Large intestine (tissue), 3 donors: ENCODE results near the gene DNAJB1. TPM values are rescaled to one million over a fixed set of nuclear protein-coding genes. Genes with fewer than 3 reads are reported as not detected.

Experiments
- DNase-seq, 2 donors: peaks; one replicate each; pipeline versions ENCODE4 v3.0.0 to v3.0.0-alpha.2; 2013
- H3K27ac ChIP-seq: one replicate; pipeline ENCODE4 v1.5.1; 2013; ENCODE audit warnings: low read length
- H3K27me3 ChIP-seq: 2 replicates; pipeline ENCODE4 v1.6.1; 2013; ENCODE audit warnings: low read length; ENCODE audit not compliant: control insufficient read depth, insufficient read depth
- H3K36me3 ChIP-seq: 2 replicates; pipeline ENCODE4 v1.6.1; 2013; ENCODE audit warnings: low read length; ENCODE audit not compliant: control insufficient read depth, insufficient read depth
- H3K4me1 ChIP-seq: one replicate; pipeline ENCODE4 v1.6.1; 2013; ENCODE audit warnings: low read length; ENCODE audit not compliant: control insufficient read depth, insufficient read depth
- H3K4me3 ChIP-seq: one replicate; pipeline ENCODE4 v1.5.1; 2013; ENCODE audit warnings: low read length
- H3K9me3 ChIP-seq: one replicate; pipeline ENCODE4 v1.6.1; 2013; ENCODE audit warnings: mild to moderate bottlenecking, low read depth, low read length, moderate library complexity; ENCODE audit not compliant: control insufficient read depth
- whole genome bisulfite sequencing: methylation state at CpG from one replicate; pipeline ENCODE4 v1.1.5; 2013; ENCODE audit warnings: low lambda C conversion rate; ENCODE audit not compliant: insufficient coverage; 5-methylcytosine and 5-hydroxymethylcytosine counted together
- polyA plus RNA-seq: library from polyadenylated mRNA; unstranded; fragments of 120-200 nt; gene quantifications from one replicate; pipeline ENCODE4 v1.2.1, GENCODE V29; 2013

Gene DNAJB1
- polyA plus RNA-seq, 1 donor, result 101 TPM

DNA sequence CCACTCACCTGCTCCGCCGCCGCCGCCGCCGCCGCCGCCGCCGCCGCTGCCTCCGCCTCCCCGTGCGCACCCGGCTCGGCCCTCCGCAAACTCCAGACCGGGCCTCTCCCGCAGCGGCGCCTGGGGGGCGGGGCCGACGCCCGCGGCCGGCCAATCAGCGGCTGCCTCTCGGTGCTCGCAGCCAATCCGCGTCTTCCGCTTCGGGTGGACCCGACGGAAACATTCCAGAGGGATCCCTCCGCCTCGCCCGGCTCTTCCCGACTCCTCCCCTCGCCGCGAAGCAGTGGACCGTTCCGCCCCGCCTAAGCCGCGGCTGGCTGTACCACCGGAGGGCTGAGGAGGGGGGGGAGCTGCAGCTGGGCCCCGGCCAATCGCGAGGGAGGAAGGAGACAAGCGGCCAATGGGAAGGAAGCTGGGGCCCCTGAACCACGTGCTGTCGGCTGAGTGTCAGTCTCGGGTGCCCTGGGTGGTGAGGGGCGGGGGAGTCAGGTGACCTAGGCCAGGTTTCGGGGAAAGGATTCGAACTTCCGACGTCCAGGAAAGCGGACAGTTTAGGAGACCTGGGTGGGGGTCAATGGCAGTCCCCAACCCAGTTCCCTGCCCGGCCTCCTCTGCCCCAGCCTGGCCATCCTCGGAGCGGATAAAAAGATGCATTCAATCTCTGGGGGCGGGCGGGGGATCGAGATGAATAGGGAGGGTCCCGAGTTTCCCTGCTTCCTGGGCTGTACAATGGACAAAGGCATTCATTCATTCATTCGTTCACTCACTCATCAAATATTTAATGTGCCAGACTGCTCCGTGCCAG lies 22.0 kb downstream of the DNAJB1 start, which contains the start of gene GIPC1:
Gene GIPC1, minus strand, starts transcription at position 99 of the 805 bp plus-strand sequence. CDS start 13,151 bp downstream, outside the sequence.
- Histone ChIP-seq H3K36me3 (peaks cover 4% of the 10 kb centered on the region), H3K27ac (peak within 1 kb of the TSS; percentile 78), H3K9me3 (no peaks in the 10 kb centered on the region), H3K4me1 (peaks cover 26% of the 10 kb centered on the region), H3K27me3 (no peaks in the 10 kb centered on the region), H3K4me3 (peak within 1 kb of the TSS; percentile 66)
- no CpG with 5 or more reads among the region's 71 CpGs for WGBS
- peak; percentile 98 to 100 for DNase-seq

DNA sequence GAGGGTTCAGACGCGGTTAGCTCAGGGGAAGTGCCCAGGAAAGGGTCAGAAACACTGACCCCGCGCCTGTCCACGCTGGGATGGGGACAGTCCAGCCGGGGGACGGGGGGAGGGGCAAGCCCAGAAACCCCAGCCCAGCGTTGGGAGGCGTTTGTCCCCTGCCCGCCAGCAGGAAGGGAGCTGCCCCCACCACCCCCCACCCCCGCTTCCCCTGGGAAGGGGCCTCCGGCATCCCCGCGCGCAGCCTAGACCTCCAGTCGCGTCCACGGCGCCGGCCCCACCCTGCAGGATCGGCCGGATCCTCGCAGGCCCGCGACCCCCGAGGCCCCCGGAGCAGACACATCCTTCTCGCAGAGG lies 22.5 kb downstream of the DNAJB1 start:
- no peak overlapping the region for H3K27ac ChIP-seq
- H3K4me3 ChIP-seq, result peak overlapping the region; percentile 66
- H3K9me3 ChIP-seq, result no peaks in the 10 kb centered on the region
- no CpG with 5 or more reads among the region's 28 CpGs for WGBS
- peaks cover 26% of the 10 kb centered on the region for H3K4me1 ChIP-seq
- no peak for DNase-seq
- no peaks in the 10 kb centered on the region for H3K27me3 ChIP-seq
- peaks cover 4% of the 10 kb centered on the region for H3K36me3 ChIP-seq

DNA sequence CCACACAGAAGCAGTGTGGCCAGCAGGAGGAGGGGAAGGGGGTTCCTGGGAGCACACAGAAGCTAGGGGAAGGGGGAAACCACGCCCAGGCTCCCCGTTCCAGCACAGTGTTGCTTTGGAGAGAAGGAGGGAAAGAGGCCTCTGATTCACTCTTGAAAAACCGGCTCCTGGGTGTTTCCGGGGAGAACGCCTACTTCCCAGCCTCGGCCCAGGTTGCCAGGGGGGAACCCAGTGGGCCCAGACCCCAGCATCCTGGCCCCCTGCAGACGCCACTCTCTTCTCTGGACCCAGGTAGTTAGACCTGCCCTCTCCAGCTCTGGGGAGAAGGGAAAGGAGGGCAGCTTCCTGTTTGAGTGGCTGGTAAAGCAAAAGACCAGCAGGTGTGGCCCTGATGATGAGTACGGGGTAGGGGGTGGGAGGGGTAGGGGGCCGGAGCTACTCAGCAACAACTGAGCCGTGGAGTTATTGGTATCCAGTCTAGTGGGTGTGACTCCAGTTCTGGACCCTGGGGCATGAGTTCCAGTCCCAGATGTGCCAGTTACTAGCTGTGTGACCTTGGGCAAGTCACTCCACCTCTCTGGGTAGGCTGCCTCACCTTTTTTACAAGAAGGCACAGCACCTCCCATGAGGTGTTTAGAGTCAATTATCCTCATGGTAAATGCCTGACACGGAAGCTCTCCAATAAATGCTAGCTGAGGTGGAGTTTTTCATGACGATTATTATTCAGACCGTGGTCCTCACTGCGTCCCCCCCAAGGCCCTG lies 23.1 kb downstream of the DNAJB1 start:
- Histone ChIP-seq H3K27ac (no peak overlapping the region), H3K36me3 (peaks cover 5% of the 10 kb centered on the region), H3K4me3 (peak overlapping the region; percentile 66), H3K27me3 (no peaks in the 10 kb centered on the region), H3K4me1 (peaks cover 26% of the 10 kb centered on the region), H3K9me3 (no peaks in the 10 kb centered on the region)
- DNase-seq, result peak in 1 of 2 donors; percentile 42
- no CpG with 5 or more reads among the region's 14 CpGs for WGBS

GRCh38 chr19:14494411-14494810 lies 23.8 kb downstream of the DNAJB1 start:
- Histone ChIP-seq H3K27me3 (no peaks in the 10 kb centered on the region), H3K9me3 (no peaks in the 10 kb centered on the region), H3K4me3 (no peak overlapping the region), H3K27ac (no peak overlapping the region), H3K4me1 (peaks cover 26% of the 10 kb centered on the region), H3K36me3 (peaks cover 9% of the 10 kb centered on the region)
- no peak for DNase-seq
- no CpG with 5 or more reads among the region's 4 CpGs for WGBS

DNA sequence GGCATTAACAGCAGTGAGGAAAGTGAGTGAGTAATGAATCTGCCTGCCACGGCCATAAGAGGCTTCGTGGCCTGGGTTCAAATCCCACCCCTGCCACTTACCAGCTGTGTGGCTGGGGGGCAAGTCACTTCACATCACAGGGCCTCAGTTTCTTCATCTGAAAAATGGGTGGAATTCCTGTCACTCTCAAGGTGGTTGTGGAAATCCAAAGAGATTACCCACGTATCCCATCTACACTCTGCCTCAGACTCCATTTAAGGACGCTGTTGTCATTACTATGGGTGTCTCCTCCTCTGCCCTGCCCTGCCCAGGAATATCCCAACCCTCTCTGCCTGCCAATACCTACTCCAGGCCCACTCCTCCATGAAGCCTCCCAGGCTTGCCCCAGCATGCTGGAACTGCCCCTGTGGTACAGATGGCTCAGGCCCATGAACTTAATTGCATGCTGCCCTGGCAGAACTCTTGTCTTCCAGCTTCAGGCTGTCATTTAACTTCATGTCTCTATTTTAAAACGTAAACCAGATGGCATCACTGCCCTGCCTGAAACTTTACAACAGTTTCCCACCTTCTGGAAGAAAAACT lies 25.4 kb downstream of the DNAJB1 start:
- H3K9me3 ChIP-seq, result no peaks in the 10 kb centered on the region
- no peak for DNase-seq
- H3K27me3 ChIP-seq, result no peaks in the 10 kb centered on the region
- H3K4me3 ChIP-seq, result no peak overlapping the region
- no CpG with 5 or more reads among the region's 5 CpGs for WGBS
- no peak overlapping the region for H3K27ac ChIP-seq
- H3K4me1 ChIP-seq, result peaks cover 23% of the 10 kb centered on the region
- peaks cover 18% of the 10 kb centered on the region for H3K36me3 ChIP-seq

DNA sequence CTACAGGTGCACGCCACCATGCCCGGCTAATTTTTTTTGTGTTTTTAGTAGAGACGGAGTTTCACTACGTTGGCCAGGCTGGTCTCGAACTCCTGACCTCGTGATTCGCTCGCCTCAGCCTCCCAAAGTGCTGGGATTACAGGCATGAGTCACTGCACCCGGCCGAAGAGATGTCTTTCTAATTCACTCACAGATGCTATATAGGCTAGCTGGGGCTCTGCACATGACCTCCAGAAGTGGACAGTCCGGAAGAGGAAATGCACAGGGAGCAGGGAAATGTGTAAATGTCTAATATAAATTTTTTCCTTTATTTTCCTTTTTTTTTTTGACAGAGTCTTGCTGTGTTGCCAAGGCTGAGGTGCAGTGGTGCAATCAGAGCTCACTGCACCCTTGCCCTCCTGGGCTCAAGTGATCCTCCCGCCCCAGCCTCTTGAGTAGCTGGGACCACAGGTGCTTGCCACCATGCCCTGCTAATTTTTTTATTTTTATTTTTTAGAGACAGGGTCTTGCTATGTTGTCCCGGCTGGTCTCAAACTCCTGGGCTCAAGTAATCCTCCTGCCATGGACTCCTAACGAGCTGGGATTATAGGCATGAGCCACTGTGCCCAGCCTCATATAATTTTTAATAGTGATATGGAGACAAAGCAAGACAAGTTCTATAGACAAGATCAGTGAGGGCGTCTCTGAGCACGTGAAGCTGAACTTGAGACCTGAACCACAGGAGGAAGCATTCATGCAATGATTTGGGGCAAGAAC lies 30.6 kb downstream of the DNAJB1 start:
- H3K4me1 ChIP-seq, result no peaks in the 10 kb centered on the region
- H3K4me3 ChIP-seq, result no peak overlapping the region
- H3K27me3 ChIP-seq, result no peaks in the 10 kb centered on the region
- peaks cover 27% of the 10 kb centered on the region for H3K36me3 ChIP-seq
- DNase-seq, result no peak
- H3K27ac ChIP-seq, result no peak overlapping the region
- WGBS, result 100% methylated on average over 3 of the region's 16 CpGs
- H3K9me3 ChIP-seq, result no peaks in the 10 kb centered on the region

- Histone ChIP-seq H3K36me3 (peaks cover 43% of the 10 kb centered on the region), H3K27ac (no peak overlapping the region), H3K4me1 (peaks cover 2% of the 10 kb centered on the region), H3K9me3 (no peaks in the 10 kb centered on the region), H3K4me3 (no peak overlapping the region), H3K27me3 (no peaks in the 10 kb centered on the region)
- DNase-seq, result no peak
- WGBS, result no CpG with 5 or more reads among the region's 18 CpGs
Observed at GRCh38 chr19:14482172-14482941, 35.8 kb downstream of the DNAJB1 start.

DNA sequence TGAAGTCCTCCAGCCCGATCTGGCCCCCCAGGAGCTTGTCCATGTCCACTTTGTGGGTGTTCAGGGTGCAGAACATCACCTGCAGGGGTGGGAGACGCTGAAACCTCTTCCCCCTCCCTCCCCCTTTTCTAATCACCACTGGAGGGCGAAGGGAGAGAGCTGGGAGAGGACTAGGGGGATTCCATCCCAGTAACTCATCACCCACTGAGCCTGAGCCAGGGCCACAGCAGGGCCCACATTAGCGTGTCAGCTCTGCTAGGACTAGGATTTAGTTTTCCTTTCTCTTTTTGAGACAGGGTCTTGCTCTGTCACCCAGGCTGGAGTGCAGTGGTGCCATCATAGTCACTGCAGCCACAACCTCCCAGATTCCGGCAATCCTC lies 37.5 kb downstream of the DNAJB1 start:
- Histone ChIP-seq H3K9me3 (no peaks in the 10 kb centered on the region), H3K36me3 (peaks cover 40% of the 10 kb centered on the region), H3K27ac (no peak overlapping the region), H3K27me3 (no peaks in the 10 kb centered on the region), H3K4me3 (no peak overlapping the region), H3K4me1 (peaks cover 2% of the 10 kb centered on the region)
- WGBS, result no CpG with 5 or more reads among the region's 5 CpGs
- no peak for DNase-seq

DNA sequence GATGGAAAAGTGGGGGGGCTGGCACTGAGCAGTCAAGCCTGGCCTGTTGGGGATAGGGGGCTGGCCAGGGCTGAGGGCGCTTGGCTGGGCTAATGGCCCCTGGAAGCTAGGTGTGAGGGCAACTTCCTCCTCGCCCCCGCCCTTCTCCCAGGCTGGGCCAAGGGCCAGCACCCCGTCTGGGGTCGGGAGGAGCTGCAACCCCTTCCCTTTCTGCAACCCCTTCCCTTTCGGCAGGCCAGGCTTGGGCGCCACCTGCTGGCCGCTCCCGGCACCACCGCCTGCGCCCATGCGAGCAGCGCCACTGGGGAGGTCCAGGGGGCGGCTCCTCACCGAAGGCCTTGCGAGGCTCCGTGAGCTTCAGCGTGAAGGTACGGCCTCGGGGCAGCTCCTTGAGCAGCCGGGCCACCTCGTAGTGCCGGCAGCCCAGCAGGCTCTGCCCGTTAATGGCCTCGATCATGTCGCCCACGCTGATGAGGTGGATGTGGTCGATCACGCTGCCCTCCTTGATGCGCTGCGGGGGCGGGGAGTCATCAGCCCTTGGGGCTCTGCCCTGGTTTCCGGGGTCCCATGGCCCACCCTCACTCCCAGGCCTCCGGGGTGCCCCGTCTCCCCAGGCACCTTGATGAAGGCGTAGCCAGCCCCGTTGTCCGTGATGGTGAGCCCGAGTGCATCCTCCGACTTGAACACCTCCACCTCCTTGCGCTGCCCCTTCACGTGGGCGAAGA lies 38.1 kb downstream of the DNAJB1 start:
- Histone ChIP-seq H3K27ac (no peak overlapping the region), H3K4me3 (no peak overlapping the region), H3K9me3 (no peaks in the 10 kb centered on the region), H3K27me3 (peaks cover 4% of the 10 kb centered on the region), H3K36me3 (peaks cover 40% of the 10 kb centered on the region), H3K4me1 (peaks cover 2% of the 10 kb centered on the region)
- DNase-seq, result no peak
- WGBS, result no CpG with 5 or more reads among the region's 43 CpGs
